ENCODE results near the gene MOB2. TPM values are rescaled to one million over a fixed set of nuclear protein-coding genes. Genes with fewer than 3 reads are reported as not detected.

The MOB2 gene
- total and polyA plus RNA-seq, 2 of the 13 experiments (the other 11 are each of a cell fraction or from before 2014, with no cell fraction given) = 21.8 to 27.7 TPM

GRCh38 chr11:1444823-1445422 lies 41.7 kb downstream of the MOB2 start:
- Histone ChIP-seq H2AFZ (ENCODE audit: low read length) (no peak overlapping the region), H3K36me3 (replicated peaks in 1 of 2; ENCODE audit: control insufficient read depth in 1 of 2, insufficient read depth in 2 of 2, low read length in 2 of 2) (no peaks in the 10 kb centered on the region), H3K79me2 (ENCODE audit: insufficient read depth, low read length) (no peaks in the 10 kb centered on the region), H3K27ac (ENCODE audit: extremely low read length, insufficient read depth, low read length) (no peak overlapping the region), H3K4me3 (replicated peaks in 1 of 3; ENCODE audit: insufficient read depth in 1 of 3, low read depth in 2 of 3, low read length in 3 of 3) (no peak overlapping the region), H3K27me3 (ENCODE audit: control insufficient read depth in 1 of 2, insufficient read depth in 2 of 2, low read length in 2 of 2) (peaks cover 5 to 22% of the 10 kb centered on the region in 2 experiments; a peak in 4 of 5 replicates), H3K9me3 (ENCODE audit: low read length) (no peaks in the 10 kb centered on the region), H3K9ac (ENCODE audit: insufficient read depth, low read depth, low read length) (no peak overlapping the region), H4K20me1 (ENCODE audit: insufficient read depth, low read length) (peaks cover 5% of the 10 kb centered on the region; the same call in 1 of the 2 replicates), H3K4me2 (ENCODE audit: low read depth, low read length) (no peak overlapping the region), H3K4me1 (ENCODE audit: insufficient read depth, low read length) (no peaks in the 10 kb centered on the region)
- intact Hi-C loops (cut with micrococcal nuclease; ENCODE audit: unreplicated experiment) = no loop called here
- CTCF ChIA-PET (ENCODE audit: low intra/inter-chr PET ratio, low total read pairs) = no interaction called here
- FAIRE-seq (no peak), ATAC-seq (no peak), DNase-seq (ENCODE audit: low spot score) (no peak)
- TF ChIP-seq ZNF382 (CRISPR knock-in tag; IDR thresholded peaks at IDR 0.05; ENCODE audit: borderline replicate concordance) (no peak), ZNF501 (CRISPR knock-in tag; IDR thresholded peaks at IDR 0.05) (no peak), ZNF350 (CRISPR knock-in tag; IDR thresholded peaks at IDR 0.05; ENCODE audit: borderline replicate concordance, low read depth) (no peak), NBN (conservative IDR thresholded peaks at IDR 0.05) (no peak), ZFP37 (CRISPR knock-in tag; IDR thresholded peaks at IDR 0.05; ENCODE audit: borderline replicate concordance) (no peak), SMAD3 (CRISPR knock-in tag; IDR thresholded peaks at IDR 0.05) (no peak), ARNT2 (CRISPR knock-in tag; IDR thresholded peaks at IDR 0.05; ENCODE audit: low read depth) (no peak)
- in situ Hi-C loops (cut with HindIII; ENCODE audit: extremely low pct_ligation_motif_present, low pct_unique_long_range_greater_than_20kb) = no loop called here
- BruUV-seq (replicated peaks) = no TSS peak
- POLR2A ChIA-PET = no interaction called here
- WGBS (ENCODE audit: low lambda C conversion rate) = 48% methylated on average over 27 of the region's 32 CpGs

GRCh38 chr11:1444321-1444720 lies 42.3 kb downstream of the MOB2 start:
- Histone ChIP-seq H3K9ac (ENCODE audit: insufficient read depth, low read depth, low read length) (no peak overlapping the region), H3K36me3 (replicated peaks in 1 of 2; ENCODE audit: control insufficient read depth in 1 of 2, insufficient read depth in 2 of 2, low read length in 2 of 2) (no peaks in the 10 kb centered on the region), H3K4me1 (ENCODE audit: insufficient read depth, low read length) (no peaks in the 10 kb centered on the region), H4K20me1 (ENCODE audit: insufficient read depth, low read length) (peaks cover 5% of the 10 kb centered on the region; the same call in 1 of the 2 replicates), H3K27ac (ENCODE audit: extremely low read length, insufficient read depth, low read length) (no peak overlapping the region), H3K27me3 (ENCODE audit: control insufficient read depth in 1 of 2, insufficient read depth in 2 of 2, low read length in 2 of 2) (peaks cover 4 to 22% of the 10 kb centered on the region in 2 experiments; a peak in 4 of 5 replicates), H3K4me3 (replicated peaks in 1 of 3; ENCODE audit: insufficient read depth in 1 of 3, low read depth in 2 of 3, low read length in 3 of 3) (no peak overlapping the region), H2AFZ (ENCODE audit: low read length) (no peak overlapping the region), H3K4me2 (ENCODE audit: low read depth, low read length) (no peak overlapping the region), H3K9me3 (ENCODE audit: low read length) (no peaks in the 10 kb centered on the region), H3K79me2 (ENCODE audit: insufficient read depth, low read length) (no peaks in the 10 kb centered on the region)
- ChIA-PET CTCF (ENCODE audit: low intra/inter-chr PET ratio, low total read pairs) (no interaction called here), POLR2A (no interaction called here)
- DNase-seq (ENCODE audit: low spot score) (no peak), ATAC-seq (no peak), FAIRE-seq (no peak)
- intact Hi-C loops (cut with micrococcal nuclease; ENCODE audit: unreplicated experiment) (no loop called here), in situ Hi-C loops (cut with HindIII; ENCODE audit: extremely low pct_ligation_motif_present, low pct_unique_long_range_greater_than_20kb) (no loop called here)
- TF ChIP-seq ZSCAN5A (CRISPR knock-in tag; IDR thresholded peaks at IDR 0.05; ENCODE audit: borderline replicate concordance) (no peak), ARID3A (IDR thresholded peaks at IDR 0.05; ENCODE audit: low read depth, low read length) (no peak)
- BruUV-seq (replicated peaks) = no TSS peak
- WGBS (ENCODE audit: low lambda C conversion rate) = 36% methylated on average over 4 of the region's 11 CpGs
